LoVo (cell line): ENCODE measurements around the gene TMEM53.
A peak's percentile ranks its signal among the peaks of the same experiment; 100 is the strongest.
"Not testable (repeated sequence)": the region's sequence is repeated elsewhere in the genome, so short reads cannot be mapped to it uniquely, and the experiment has no call there.

Experiments
- DNase-seq: peaks from one replicate; pipeline ENCODE4 v3.0.0-alpha.2; 2016; ENCODE audit warnings: low spot score

The TMEM53 gene

DNA sequence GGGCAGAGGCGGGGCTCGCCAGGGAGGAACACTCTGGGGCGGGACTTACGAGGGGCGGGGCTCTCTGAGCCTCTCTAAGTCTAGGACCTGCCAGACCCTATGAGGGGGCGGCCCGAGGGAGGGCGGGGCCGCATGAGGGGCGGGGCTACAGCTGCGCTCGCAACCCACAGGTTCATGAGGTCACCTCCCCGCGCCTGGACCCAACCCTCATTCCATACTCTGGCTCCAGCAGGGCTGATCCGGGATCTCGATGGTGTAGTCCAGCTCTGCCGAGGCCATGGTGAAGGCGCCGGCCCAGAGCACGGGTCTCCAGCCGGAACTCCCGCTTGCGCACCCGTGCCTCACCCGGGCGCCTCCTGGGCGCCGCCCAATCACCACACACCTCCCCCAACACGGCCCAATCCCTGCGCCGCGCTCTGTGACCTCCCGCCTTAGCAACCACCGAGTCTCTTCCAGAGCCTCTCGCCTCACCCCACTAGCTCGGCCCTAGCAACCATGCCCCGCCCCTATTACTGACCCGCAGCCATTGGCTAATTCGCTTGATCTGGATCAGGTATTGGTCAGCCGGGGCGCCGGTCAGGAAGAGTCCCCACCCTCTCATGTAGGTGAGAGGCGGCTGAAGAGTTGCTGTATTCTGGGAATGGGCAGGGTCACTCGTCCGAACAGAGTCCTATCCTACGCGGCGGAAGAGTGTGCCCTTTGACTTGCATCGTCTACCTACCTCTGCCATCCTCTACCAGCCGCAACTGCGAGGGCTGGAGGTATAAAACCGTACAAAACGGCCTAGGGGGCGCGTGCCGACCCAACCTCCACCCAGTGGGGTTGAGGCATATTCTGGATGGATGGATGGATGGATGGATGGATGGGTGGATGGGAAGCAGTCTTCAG, at the start of gene TMEM53, which contains the start of gene ARMH1:
TMEM53 (minus strand) TSS at position 369 of the 888 bp plus-strand sequence; CDS start at position 279, 90 bp downstream.
ARMH1 (plus strand) TSS at position 602 of the 888 bp plus-strand sequence. CDS start 14,984 bp downstream, outside the sequence.
- peak; percentile 98 for DNase-seq

- no peak for DNase-seq
Measured at GRCh38 chr1:44723496-44724295, 49.4 kb upstream of the TMEM53 start.

- no peak for DNase-seq
Measured at GRCh38 chr1:44723064-44723463, 48.8 kb upstream of the TMEM53 start.

DNA sequence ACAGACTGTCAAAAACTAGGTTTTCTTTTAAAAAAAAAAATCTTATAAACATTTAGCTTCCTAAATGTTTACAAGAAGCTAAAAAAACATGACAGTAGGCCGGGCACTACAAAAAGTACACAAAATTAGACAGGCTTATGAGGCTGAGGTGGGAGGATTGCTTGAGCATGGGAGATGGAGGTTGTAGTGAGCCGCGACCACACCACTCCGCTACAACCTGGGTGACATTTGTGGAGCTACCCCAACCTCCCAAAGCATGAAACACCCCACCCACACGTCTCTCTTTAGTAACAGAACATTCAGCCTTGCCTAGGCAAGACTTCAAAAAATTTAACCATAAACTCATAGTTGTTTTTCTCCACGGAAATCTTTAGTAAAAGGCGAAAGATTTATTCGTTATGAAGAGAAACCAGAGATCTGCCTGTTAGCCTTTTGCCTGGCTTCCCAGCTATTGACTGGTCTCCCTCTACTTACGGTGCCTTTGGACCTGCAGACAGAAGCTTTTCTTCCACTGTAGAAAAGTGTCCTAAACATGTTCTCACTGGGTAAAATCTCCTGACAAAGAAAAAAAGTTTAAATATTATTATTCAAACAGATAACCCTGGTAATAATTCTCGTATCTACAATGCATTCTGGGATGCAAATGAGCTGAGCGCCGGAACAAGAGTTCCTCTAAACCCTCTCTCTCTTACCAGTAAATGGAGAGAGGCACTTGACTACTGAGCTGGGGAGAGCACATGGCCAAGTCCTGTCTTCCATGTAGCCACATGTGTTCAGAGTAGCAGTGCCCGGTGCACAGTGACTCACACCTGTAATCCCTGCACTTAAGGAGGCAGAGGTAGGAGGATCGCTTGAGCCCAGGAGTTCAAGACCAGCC, 47.4 kb upstream of the TMEM53 start:
- peak; percentile 90 for DNase-seq

GRCh38 chr1:44720281-44720680, 46.0 kb upstream of the TMEM53 start:
- no peak for DNase-seq

- DNase-seq, result no peak
Measured at GRCh38 chr1:44719318-44719717, 45.0 kb upstream of the TMEM53 start.

- DNase-seq, result no peak
Measured at GRCh38 chr1:44718091-44718490, 43.8 kb upstream of the TMEM53 start.

DNA sequence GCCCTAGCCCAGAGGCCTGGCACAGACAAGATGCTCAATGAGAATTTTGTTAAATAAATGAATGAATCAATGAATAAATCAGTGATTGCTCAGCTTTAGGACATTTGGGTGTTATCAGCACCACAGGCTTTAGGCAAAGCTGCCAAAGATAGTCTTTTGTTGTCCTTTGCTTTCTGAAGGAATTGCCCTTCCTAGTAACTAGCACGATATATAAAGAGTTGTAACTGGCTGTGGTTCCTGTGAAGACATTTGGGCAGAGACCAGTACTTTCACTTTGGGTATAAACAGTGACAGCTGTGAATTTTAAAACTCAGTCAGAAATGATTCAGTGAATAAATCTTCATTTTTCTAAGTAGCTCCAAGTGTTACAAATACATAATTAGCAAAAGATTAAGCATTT, 43.4 kb upstream of the TMEM53 start:
- DNase-seq, result no peak

DNA sequence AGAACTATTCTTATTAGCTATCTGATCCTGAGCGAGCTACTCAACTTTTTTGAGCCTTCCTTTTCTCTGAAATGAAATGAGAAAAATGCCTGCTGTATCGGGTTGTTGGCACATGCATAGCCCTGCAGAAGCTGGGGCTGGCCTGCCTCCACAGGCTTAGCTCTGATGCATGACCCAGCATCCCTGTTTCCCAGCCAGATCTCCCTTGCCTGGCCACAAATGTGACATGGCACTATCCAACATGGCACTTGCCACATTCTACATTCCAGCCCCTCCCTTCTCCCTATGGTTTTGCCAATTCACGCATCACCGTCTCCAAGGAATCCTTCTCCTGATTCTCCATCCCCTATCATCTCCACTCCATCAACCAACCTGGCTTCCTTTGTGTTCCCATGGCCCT, 42.9 kb upstream of the TMEM53 start:
- DNase-seq, result no peak

- peak; percentile 73 for DNase-seq
Measured at GRCh38 chr1:44714944-44715571, 40.8 kb upstream of the TMEM53 start.

GRCh38 chr1:44714532-44714931, 40.3 kb upstream of the TMEM53 start:
- no peak for DNase-seq

GRCh38 chr1:44713321-44713781, 39.1 kb upstream of the TMEM53 start:
- DNase-seq, result peak; percentile 36

- DNase-seq, result peak; percentile 53
Measured at GRCh38 chr1:44707959-44708831, 33.9 kb upstream of the TMEM53 start.

DNA sequence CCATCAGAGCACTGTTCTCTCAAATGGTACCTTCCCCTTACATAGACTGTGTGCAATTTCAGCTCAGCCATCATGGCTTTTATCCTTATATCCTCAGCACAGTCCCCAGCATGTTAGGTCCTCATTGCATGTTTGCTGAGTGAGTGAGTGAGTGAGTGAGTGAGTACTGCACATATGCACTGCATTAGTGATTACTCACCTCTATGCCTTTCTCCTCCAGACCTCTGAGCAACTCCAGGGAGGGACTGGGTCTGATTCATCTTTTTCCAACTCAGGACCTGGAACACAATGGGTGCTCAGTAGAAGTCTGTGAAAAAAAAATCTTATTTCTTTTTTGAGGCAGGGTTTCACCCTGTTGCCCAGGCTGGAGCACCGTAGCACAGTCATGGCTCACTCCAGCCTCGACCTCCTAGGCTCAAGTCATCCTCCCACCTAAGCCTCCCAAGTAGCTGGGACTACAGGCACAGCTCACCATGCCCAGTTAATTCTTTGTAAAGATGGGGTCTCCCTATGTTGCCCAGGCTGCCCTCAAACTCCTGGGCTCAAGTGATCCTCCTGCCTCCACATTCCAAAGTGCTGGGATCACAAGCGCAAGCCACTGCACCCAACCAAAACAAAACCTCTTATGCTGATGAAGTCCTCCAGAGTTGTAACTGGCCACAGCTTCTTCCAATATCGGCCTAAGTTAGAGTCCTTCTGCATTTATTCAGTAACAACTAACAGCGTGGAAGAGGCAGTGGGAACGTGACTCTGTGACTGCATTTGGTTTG, 33.0 kb upstream of the TMEM53 start:
- DNase-seq, result peak; percentile 9

- DNase-seq, result no peak
Measured at GRCh38 chr1:44705938-44706337, 31.7 kb upstream of the TMEM53 start.

DNA sequence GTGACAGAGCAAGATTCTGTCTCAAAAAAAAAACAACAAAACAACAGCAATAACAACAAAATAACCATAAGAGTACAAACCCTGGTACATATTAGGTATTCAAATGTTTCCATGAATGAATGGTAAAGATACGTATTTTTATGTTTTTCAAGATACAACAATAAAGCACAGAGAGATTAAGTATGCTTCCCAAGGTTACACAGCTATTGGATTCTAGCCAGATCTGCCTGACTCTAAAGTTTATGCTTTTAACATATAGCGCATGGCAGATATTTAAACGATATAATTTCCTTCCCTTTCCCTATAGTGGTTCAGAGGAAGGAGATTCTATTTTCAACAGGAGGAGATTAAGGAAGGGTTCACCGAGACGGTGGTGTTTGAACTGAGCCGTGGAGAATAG, 31.2 kb upstream of the TMEM53 start:
- no peak for DNase-seq

DNA sequence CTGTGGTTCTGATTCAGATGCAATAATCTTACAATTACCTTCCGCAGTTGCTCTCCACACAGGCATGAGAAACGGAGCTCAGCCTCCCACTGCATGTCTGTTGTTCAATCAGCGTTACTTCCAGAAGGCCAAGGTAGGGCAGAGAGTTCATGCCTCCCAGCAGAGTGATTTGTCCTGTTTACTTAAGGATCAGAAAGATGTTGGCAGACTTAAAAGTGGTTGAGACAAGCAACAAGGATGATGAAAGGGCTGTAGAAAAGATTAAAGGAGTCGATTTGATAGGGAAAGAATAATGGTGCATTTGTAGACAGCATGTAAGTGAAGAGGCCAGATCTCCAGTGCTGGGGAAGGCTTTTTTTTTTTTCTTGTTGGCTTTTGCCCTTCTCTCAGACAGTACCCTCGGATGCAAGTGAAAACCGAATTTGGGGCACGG, 26.9 kb upstream of the TMEM53 start:
- DNase-seq, result no peak

DNA sequence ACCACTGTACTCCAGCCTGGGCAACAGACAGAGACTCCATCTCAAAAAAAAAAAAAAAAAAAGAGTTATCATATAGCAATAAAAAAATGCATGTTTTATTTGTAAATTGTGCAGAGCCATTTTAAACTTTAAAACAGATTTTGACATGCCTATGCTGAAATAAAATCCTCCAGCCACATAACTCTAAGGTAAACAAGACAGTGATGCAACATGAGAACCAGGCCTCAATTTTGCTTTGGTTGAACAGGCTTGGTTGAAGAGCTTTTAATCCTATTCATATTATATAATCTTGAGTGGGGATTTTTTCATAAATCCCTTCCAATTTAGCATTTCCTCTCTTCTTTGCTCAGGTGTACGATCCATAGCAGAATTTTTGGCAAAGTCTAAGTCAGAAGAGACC, 26.3 kb upstream of the TMEM53 start:
- DNase-seq, result no peak

GRCh38 chr1:44699375-44699774, 25.1 kb upstream of the TMEM53 start:
- not testable (repeated sequence) for DNase-seq
